ENCODE data around the gene ARMCX4. TPM values are rescaled to one million over a fixed set of nuclear protein-coding genes. Genes with fewer than 3 reads are reported as not detected.
"Not testable (repeated sequence)": the region's sequence is repeated elsewhere in the genome, so short reads cannot be mapped to it uniquely, and the experiment has no call there.

ARMCX4 gene
- total RNA-seq, 4 donors from 2014 or later: 0.97 to 6.3 (median 3.7) TPM

- no peak for TF ChIP-seq POLR2A (IDR thresholded peaks at IDR 0.05)
- no peak for TF ChIP-seq CTCF (IDR thresholded peaks at IDR 0.05)
- no peaks in the 10 kb centered on the region for H3K9me3 ChIP-seq
- H3K36me3 ChIP-seq: no peaks in the 10 kb centered on the region
- no peak for DNase-seq
- H3K4me1 ChIP-seq: peaks cover 0 to 10% (median 0%) of the 10 kb centered on the region in 3 donors
- no peak overlapping the region for H3K4me3 ChIP-seq
- intact Hi-C loops (cut with DNase I): no loop called here
- H3K27ac ChIP-seq: no peak overlapping the region
- 38 to 63% methylated on average over 3 of the region's 3 CpGs for WGBS, 2 donors
- no peaks in the 10 kb centered on the region for H3K27me3 ChIP-seq
Observed at GRCh38 chrX:101483705-101484104, 1.6 kb upstream of the ARMCX4 start.

GRCh38 chrX:101484135-101484534 is 1.1 kb upstream of the ARMCX4 start:
- H3K27me3 ChIP-seq: no peaks in the 10 kb centered on the region
- no peak for DNase-seq
- 74 to 100% methylated on average over 1 to 6 of the region's 6 CpGs for WGBS, 2 donors
- H3K27ac ChIP-seq: no peak overlapping the region
- no peaks in the 10 kb centered on the region for H3K36me3 ChIP-seq
- intact Hi-C loops (cut with DNase I): no loop called here
- TF ChIP-seq POLR2A (IDR thresholded peaks at IDR 0.05): no peak
- no peak for TF ChIP-seq CTCF (IDR thresholded peaks at IDR 0.05)
- peaks cover 0 to 10% (median 0%) of the 10 kb centered on the region in 3 donors for H3K4me1 ChIP-seq
- H3K4me3 ChIP-seq: no peak overlapping the region
- H3K9me3 ChIP-seq: no peaks in the 10 kb centered on the region

GRCh38 chrX:101488796-101489195 is 3.5 kb downstream of the ARMCX4 start:
- Histone ChIP-seq H3K27me3 (no peaks in the 10 kb centered on the region), H3K27ac (no peak overlapping the region), H3K9me3 (no peaks in the 10 kb centered on the region), H3K4me3 (no peak overlapping the region), H3K4me1 (peaks cover 0 to 10% (median 0%) of the 10 kb centered on the region in 3 donors), H3K36me3 (no peaks in the 10 kb centered on the region)
- WGBS, 2 donors: 63 to 86% methylated on average over 2 of the region's 2 CpGs
- TF ChIP-seq POLR2A (IDR thresholded peaks at IDR 0.05) (no peak), CTCF (IDR thresholded peaks at IDR 0.05) (no peak)
- intact Hi-C loops (cut with DNase I): no loop called here
- DNase-seq: no peak

GRCh38 chrX:101491943-101492342 is 6.7 kb downstream of the ARMCX4 start:
- no peaks in the 10 kb centered on the region for H3K4me1 ChIP-seq
- H3K27ac ChIP-seq: no peak overlapping the region
- no peak for TF ChIP-seq CTCF (IDR thresholded peaks at IDR 0.05)
- no peak for TF ChIP-seq POLR2A (IDR thresholded peaks at IDR 0.05)
- H3K4me3 ChIP-seq: no peak overlapping the region
- H3K27me3 ChIP-seq: no peaks in the 10 kb centered on the region
- DNase-seq: no peak
- WGBS, 2 donors: 92 to 100% methylated on average over 2 to 4 of the region's 4 CpGs
- no peaks in the 10 kb centered on the region for H3K9me3 ChIP-seq
- intact Hi-C loops (cut with DNase I): no loop called here
- no peaks in the 10 kb centered on the region for H3K36me3 ChIP-seq

- Histone ChIP-seq H3K36me3 (no peaks in the 10 kb centered on the region), H3K9me3 (no peaks in the 10 kb centered on the region), H3K27ac (no peak overlapping the region), H3K4me1 (no peaks in the 10 kb centered on the region), H3K27me3 (no peaks in the 10 kb centered on the region), H3K4me3 (no peak overlapping the region)
- DNase-seq: no peak
- no CpG with 5 or more reads among the region's 1 CpG for WGBS, 2 donors
- TF ChIP-seq POLR2A (IDR thresholded peaks at IDR 0.05) (no peak), CTCF (IDR thresholded peaks at IDR 0.05) (no peak)
- intact Hi-C loops (cut with DNase I): no loop called here
Observed at GRCh38 chrX:101493225-101493624, 8.0 kb downstream of the ARMCX4 start.

- WGBS, 2 donors: 100% methylated on average over 1 of the region's 1 CpG; no CpG with 5 or more reads in 1 of the 2 donors
- H3K27me3 ChIP-seq; H3K4me3 ChIP-seq; DNase-seq; H3K9me3 ChIP-seq; H3K36me3 ChIP-seq; intact Hi-C loops (cut with DNase I); H3K27ac ChIP-seq; H3K4me1 ChIP-seq: not testable (repeated sequence)
Observed at GRCh38 chrX:101502929-101503328, 17.7 kb downstream of the ARMCX4 start.

Measured in esophagus squamous epithelium (tissue), 5 donors.